Measurements from ENCODE around the gene RSF1. TPM values are rescaled to one million over a fixed set of nuclear protein-coding genes. Genes with fewer than 3 reads are reported as not detected.

The RSF1 gene
- total and polyA plus RNA-seq, 8 donors = 4.9 to 230 (median 74.4) TPM

DNA sequence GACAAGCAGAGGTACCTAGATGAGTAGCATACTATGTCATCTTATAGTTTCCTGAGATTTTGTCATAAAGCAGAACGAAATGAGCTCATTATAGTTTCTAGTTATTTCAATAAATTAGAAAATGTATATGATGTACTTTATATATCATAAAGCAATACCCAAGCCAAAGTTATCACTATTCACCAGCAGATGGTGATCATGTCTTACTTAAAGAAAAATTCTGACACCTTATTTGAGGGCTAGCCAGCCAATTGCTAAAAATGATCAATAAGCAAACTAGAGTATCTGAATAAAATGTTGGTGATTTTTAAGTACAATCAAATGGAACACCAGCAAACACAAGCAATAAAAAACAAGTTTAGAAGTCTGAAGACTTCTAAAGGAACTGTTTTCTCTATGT, 44.1 kb downstream of the RSF1 start:
- TF ChIP-seq POLR2AphosphoS5 (IDR thresholded peaks at IDR 0.05) = no peak
- TF ChIP-seq, protein P1, sequence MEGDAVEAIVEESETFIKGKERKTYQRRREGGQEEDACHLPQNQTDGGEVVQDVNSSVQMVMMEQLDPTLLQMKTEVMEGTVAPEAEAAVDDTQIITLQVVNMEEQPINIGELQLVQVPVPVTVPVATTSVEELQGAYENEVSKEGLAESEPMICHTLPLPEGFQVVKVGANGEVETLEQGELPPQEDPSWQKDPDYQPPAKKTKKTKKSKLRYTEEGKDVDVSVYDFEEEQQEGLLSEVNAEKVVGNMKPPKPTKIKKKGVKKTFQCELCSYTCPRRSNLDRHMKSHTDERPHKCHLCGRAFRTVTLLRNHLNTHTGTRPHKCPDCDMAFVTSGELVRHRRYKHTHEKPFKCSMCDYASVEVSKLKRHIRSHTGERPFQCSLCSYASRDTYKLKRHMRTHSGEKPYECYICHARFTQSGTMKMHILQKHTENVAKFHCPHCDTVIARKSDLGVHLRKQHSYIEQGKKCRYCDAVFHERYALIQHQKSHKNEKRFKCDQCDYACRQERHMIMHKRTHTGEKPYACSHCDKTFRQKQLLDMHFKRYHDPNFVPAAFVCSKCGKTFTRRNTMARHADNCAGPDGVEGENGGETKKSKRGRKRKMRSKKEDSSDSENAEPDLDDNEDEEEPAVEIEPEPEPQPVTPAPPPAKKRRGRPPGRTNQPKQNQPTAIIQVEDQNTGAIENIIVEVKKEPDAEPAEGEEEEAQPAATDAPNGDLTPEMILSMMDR (IDR thresholded peaks at IDR 0.05) = peak in 2 of 7 experiments; percentile 9 to 20
- no peak overlapping the region for H3K27ac ChIP-seq
- intact Hi-C loops (cut with DNase I; ENCODE audit: low total_unique reads) = no loop called here
- no peaks in the 10 kb centered on the region for H3K27me3 ChIP-seq
- peaks cover 0 to 42% (median 5%) of the 10 kb centered on the region in 4 donors for H3K4me1 ChIP-seq
- H3K9me3 ChIP-seq = no peaks in the 10 kb centered on the region
- WGBS, 5 donors = 72 to 88% (median 76%) methylated on average over 1 of the region's 1 CpG
- peak in 1 of 2 donors; percentile 33 for DNase-seq
- H3K36me3 ChIP-seq = peaks cover 0 to 10% (median 3%) of the 10 kb centered on the region in 4 donors
- no peak overlapping the region for H3K4me3 ChIP-seq

DNA sequence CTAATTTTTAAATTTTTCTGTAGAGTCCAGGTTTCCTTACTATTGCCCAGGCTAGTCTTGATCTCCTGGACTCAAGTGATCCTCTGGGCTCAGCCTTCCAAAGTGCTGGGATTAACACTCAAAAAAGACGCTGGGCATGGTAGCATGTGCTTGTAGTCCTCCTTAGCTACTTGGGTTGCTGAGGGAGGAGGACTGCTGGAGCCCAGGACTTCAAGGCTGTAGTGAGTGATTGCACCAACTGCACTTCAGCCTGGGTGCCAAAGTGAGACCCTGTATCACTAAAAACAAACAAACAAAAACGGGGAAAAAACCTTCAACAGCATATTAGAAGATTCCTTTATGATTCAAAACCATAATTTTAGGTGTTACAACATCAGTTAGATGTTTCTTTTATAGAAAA, 44.6 kb downstream of the RSF1 start:
- no peaks in the 10 kb centered on the region for H3K27me3 ChIP-seq
- peaks cover 0 to 48% (median 7%) of the 10 kb centered on the region in 4 donors for H3K4me1 ChIP-seq
- no peak for TF ChIP-seq POLR2AphosphoS5 (IDR thresholded peaks at IDR 0.05)
- TF ChIP-seq, protein P1 (IDR thresholded peaks at IDR 0.05) = no peak
- no peak for TF ChIP-seq EP300 (IDR thresholded peaks at IDR 0.05)
- TF ChIP-seq POLR2A (IDR thresholded peaks at IDR 0.05) = no peak
- no peak overlapping the region for H3K27ac ChIP-seq
- intact Hi-C loops (cut with DNase I; ENCODE audit: low total_unique reads) = no loop called here
- no peaks in the 10 kb centered on the region for H3K9me3 ChIP-seq
- no peak for DNase-seq
- WGBS, 5 donors = 40 to 64% (median 60%) methylated on average over 2 of the region's 2 CpGs
- peaks cover 0 to 10% (median 3%) of the 10 kb centered on the region in 4 donors for H3K36me3 ChIP-seq
- H3K4me3 ChIP-seq = no peak overlapping the region

DNA sequence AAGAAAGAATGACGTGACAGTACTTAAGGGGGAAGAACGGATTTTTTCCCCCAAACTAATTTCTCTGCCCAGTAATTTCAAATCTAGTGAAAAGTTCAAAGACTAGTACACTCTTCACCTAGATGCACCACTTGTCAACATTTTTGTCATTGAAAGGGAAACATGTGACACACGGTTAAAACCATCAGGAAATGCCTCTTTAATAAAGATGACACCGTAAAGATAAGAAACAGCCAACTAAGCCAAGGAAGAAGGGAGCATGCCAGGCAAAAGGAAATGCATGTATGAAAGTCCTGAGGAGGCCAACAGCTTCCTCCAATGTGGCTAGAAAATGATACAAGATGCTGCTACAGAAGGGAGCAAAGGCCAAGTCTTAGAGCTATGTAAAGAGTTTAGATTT, 49.4 kb downstream of the RSF1 start:
- intact Hi-C loops (cut with DNase I; ENCODE audit: low total_unique reads) = no loop called here
- DNase-seq = no peak
- no peak for TF ChIP-seq EP300 (IDR thresholded peaks at IDR 0.05)
- TF ChIP-seq, protein P1 (IDR thresholded peaks at IDR 0.05) = no peak
- TF ChIP-seq POLR2AphosphoS5 (IDR thresholded peaks at IDR 0.05) = no peak
- TF ChIP-seq POLR2A (IDR thresholded peaks at IDR 0.05) = no peak
- Histone ChIP-seq H3K27ac (no peak overlapping the region), H3K4me3 (no peak overlapping the region), H3K36me3 (peaks cover 0 to 10% (median 3%) of the 10 kb centered on the region in 4 donors), H3K27me3 (no peaks in the 10 kb centered on the region), H3K9me3 (no peaks in the 10 kb centered on the region), H3K4me1 (peaks cover 0 to 66% (median 21%) of the 10 kb centered on the region in 4 donors)
- WGBS, 5 donors = 68 to 74% (median 71%) methylated on average over 4 of the region's 4 CpGs

DNA sequence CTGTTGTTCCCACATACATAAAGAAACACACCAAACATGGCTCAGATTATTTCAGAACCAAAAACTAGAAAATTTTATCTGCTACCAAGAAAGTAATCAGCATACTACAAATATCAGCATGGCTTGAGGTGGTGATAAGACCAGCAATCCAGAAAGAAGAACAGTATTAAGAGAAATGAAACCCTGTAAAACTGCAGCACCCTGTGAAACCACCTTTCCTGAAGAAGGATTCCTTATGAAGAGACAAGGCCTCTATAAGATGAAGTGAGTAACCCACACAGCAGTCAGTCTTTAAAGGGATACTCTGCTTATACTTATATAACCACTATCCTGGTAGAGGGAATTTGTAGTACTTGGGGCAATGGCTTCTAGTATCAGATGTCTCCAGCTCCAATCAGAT, 49.9 kb downstream of the RSF1 start:
- Histone ChIP-seq H3K4me3 (no peak overlapping the region), H3K9me3 (no peaks in the 10 kb centered on the region), H3K27ac (no peak overlapping the region), H3K36me3 (peaks cover 0 to 6% (median 2%) of the 10 kb centered on the region in 4 donors), H3K27me3 (no peaks in the 10 kb centered on the region), H3K4me1 (peaks cover 0 to 66% (median 23%) of the 10 kb centered on the region in 4 donors)
- TF ChIP-seq EP300 (IDR thresholded peaks at IDR 0.05) = no peak
- no peak for DNase-seq
- intact Hi-C loops (cut with DNase I; ENCODE audit: low total_unique reads) = no loop called here

DNA sequence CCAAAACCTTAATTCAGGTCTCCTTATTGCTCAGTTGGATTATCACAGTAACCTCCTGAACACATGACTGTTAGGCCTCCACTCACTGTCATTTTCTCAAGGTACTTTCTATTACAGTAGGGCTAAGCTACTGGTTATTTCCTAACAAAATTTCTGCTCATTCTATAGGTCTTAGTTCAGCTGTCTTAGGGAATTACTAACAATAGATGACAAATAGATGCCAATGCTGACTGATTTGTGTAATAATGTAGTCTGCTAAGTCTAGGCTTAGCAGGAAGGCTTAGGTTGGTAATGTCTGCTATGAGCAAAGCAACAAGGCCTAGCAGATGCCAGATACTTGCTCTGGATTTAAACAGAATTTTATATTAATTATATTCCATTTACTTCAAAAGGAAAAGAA, 58.1 kb downstream of the RSF1 start:
- Histone ChIP-seq H3K27me3 (no peaks in the 10 kb centered on the region), H3K9me3 (no peaks in the 10 kb centered on the region), H3K27ac (no peak overlapping the region), H3K4me1 (peaks cover 0 to 26% (median 12%) of the 10 kb centered on the region in 4 donors), H3K4me3 (no peak overlapping the region), H3K36me3 (peaks cover 4 to 44% (median 33%) of the 10 kb centered on the region in 4 donors)
- TF ChIP-seq POLR2A (IDR thresholded peaks at IDR 0.05) (no peak), EP300 (IDR thresholded peaks at IDR 0.05) (no peak), POLR2AphosphoS5 (IDR thresholded peaks at IDR 0.05) (no peak)
- TF ChIP-seq, protein P1 (IDR thresholded peaks at IDR 0.05) = no peak
- DNase-seq = no peak
- intact Hi-C loops (cut with DNase I; ENCODE audit: low total_unique reads) = no loop called here

All from stomach (tissue), 9 donors.